Esophagus muscularis mucosa (tissue), 4 donors: ENCODE data around the gene DPYSL4.

Experiments used
- EP300 ChIP-seq: sonication (generic); formaldehyde crosslinking; IDR thresholded peaks from one replicate; pipeline ENCODE4 v1.6.1; 2017; ENCODE audit warnings: antibody characterized with exemption
- POLR2A ChIP-seq: fragments of 450-650 bp; IDR thresholded peaks from one replicate; pipeline ENCODE4 v1.6.1; 2017; ENCODE audit warnings: antibody characterized with exemption, moderate library complexity, mild to moderate bottlenecking, low read depth
- POLR2AphosphoS5 ChIP-seq, 2 donors: sonication (generic); formaldehyde crosslinking; IDR thresholded peaks; one replicate each; pipeline ENCODE4 v1.6.1; 2017; ENCODE audit warnings: antibody characterized with exemption in 2 of 2
- TF ChIP-seq, protein P1 (sequence below), 3 experiments: fragments of 200-600 bp in 2 of 3; fragments of 450-650 bp in 1 of 3; sonication (generic) in 2 of 3; IDR thresholded peaks; one replicate each; pipeline ENCODE4 v1.5.1; 2017 to 2019; ENCODE audit warnings: antibody characterized with exemption in 3 of 3, mild to moderate bottlenecking in 2 of 3, moderate library complexity in 1 of 3

DNA sequence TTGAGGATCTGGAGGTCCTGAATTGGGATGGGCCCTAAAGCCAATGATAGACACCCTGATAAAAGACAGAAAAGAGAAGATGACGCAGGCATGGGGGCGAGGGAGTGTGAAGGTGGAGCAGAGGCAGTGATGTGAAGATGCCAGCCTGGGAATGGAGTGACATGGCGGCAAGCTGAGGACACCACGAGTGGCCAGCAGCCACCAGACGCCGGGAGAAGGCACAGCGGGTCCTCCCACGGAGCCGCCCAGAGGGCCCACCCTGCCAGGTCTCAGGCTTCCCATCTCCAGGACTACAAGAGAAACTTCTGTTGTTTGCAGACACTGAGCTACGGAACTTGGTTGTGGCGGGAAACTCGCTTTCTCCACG lies 44.9 kb downstream of the DPYSL4 start:
- TF ChIP-seq POLR2AphosphoS5 (IDR thresholded peaks at IDR 0.05) (no peak), EP300 (no peak), POLR2A (no peak)
- TF ChIP-seq, protein P1, sequence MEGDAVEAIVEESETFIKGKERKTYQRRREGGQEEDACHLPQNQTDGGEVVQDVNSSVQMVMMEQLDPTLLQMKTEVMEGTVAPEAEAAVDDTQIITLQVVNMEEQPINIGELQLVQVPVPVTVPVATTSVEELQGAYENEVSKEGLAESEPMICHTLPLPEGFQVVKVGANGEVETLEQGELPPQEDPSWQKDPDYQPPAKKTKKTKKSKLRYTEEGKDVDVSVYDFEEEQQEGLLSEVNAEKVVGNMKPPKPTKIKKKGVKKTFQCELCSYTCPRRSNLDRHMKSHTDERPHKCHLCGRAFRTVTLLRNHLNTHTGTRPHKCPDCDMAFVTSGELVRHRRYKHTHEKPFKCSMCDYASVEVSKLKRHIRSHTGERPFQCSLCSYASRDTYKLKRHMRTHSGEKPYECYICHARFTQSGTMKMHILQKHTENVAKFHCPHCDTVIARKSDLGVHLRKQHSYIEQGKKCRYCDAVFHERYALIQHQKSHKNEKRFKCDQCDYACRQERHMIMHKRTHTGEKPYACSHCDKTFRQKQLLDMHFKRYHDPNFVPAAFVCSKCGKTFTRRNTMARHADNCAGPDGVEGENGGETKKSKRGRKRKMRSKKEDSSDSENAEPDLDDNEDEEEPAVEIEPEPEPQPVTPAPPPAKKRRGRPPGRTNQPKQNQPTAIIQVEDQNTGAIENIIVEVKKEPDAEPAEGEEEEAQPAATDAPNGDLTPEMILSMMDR (IDR thresholded peaks at IDR 0.05) = no peak
